Stimulated activated effector memory CD8-positive, alpha-beta T cell treated with anti-CD3 and anti-CD28 coated beads, Interleukin-12 subunit alpha, Interleukin-12 subunit beta, amount 100 ng/mL, for 72 hours (primary cell): Measurements from ENCODE around the gene IL7R.
"Not testable (repeated sequence)": the region's sequence is repeated elsewhere in the genome, so short reads cannot be mapped to it uniquely, and the experiment has no call there.

Experiments
- ATAC-seq: fragments of 150-1000 bp; cut with Tn5 transposase; 2 replicates; pipeline ENCODE4 v1.10.0; 2021
- DNase-seq, 2 donors: peaks; one replicate each; pipeline ENCODE4 v3.0.0; 2021 to 2022; ENCODE audit warnings: low spot score in 2 of 2
- H3K27ac Mint-ChIP-seq: one replicate; pipeline ENCODE4 v1.8.0; 2022; ENCODE audit warnings: mild to moderate bottlenecking, mixed read lengths
- H3K36me3 Mint-ChIP-seq: one replicate; pipeline ENCODE4 v1.8.0; 2022; ENCODE audit warnings: mild to moderate bottlenecking, mixed read lengths
- H3K4me1 Mint-ChIP-seq: one replicate; pipeline ENCODE4 v1.8.0; 2022; ENCODE audit warnings: mixed read lengths
- H3K4me3 Mint-ChIP-seq: one replicate; pipeline ENCODE4 v1.8.0; 2022; ENCODE audit warnings: mild to moderate bottlenecking, mixed read lengths
- H3K9me3 Mint-ChIP-seq: one replicate; pipeline ENCODE4 v1.8.0; 2022; ENCODE audit warnings: mixed read lengths

IL7R gene

DNA sequence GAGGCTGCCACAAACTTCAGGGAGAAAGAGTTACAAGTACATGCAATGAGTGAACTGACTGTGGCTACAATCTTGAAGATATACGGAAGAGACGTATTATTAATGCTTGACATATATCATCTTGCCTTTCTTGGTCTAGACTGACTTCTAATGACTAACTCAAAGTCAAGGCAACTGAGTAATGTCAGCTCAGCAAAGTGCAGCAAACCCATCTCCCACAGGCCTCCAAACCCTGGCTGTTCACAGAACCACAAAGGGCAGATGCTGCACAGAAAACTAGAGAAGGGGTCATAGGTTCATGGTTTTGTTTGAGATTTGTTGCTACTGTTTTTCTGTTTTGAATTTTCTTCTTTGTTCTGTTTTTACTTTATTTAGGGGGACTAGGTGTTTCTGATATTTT lies 21.0 kb downstream of the IL7R start:
- peaks cover 44% of the 10 kb centered on the region for H3K4me1 Mint-ChIP-seq
- H3K36me3 Mint-ChIP-seq = peaks cover 56% of the 10 kb centered on the region
- no peaks in the 10 kb centered on the region for H3K9me3 Mint-ChIP-seq
- ATAC-seq (peak; percentile 76), DNase-seq (no peak)
- H3K4me3 Mint-ChIP-seq = no peak overlapping the region
- H3K27ac Mint-ChIP-seq = peak overlapping the region; percentile 48

DNA sequence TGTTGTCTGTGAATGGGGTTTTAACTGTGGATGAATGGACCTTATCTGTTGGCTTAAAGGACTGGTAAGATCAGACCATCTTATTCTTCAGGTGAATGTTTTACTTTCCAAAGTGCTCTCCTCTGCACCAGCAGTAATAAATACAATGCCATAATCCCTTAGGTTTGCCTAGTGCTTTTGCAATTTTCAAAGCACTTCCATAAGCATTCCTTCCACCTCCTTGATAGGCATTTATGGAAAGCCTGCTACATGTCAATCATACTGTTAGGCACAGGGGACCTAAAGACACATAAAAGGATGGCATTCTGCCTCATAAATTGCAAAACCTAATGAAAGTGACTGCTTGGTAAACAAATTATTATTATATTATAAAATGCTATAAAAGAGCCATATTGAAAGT lies 21.4 kb downstream of the IL7R start:
- Mint-ChIP-seq H3K27ac (peak overlapping the region; percentile 48), H3K4me3 (no peak overlapping the region), H3K36me3 (peaks cover 53% of the 10 kb centered on the region), H3K4me1 (peaks cover 46% of the 10 kb centered on the region), H3K9me3 (no peaks in the 10 kb centered on the region)
- no peak for ATAC-seq
- DNase-seq = no peak

DNA sequence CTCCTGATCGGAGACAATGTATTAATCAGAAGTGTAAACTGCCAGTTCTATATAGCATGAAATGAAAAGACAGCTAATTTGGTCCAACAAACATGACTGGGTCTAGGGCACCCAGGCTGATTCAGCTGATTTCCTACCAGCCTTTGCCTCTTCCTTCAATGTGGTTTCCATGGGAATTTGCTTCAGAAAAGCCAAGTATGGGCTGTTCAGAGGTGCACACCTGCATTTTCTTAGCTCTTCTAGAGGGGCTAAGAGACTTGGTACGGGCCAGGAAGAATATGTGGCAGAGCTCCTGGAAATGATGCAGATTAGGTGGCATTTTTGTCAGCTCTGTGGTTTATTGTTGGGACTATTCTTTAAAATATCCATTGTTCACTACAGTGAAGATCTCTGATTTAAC lies 22.4 kb downstream of the IL7R start:
- ATAC-seq (no peak), DNase-seq (no peak)
- Mint-ChIP-seq H3K36me3 (peaks cover 50% of the 10 kb centered on the region), H3K4me1 (peaks cover 56% of the 10 kb centered on the region), H3K9me3 (no peaks in the 10 kb centered on the region), H3K4me3 (no peak overlapping the region), H3K27ac (peak overlapping the region; percentile 23)

DNA sequence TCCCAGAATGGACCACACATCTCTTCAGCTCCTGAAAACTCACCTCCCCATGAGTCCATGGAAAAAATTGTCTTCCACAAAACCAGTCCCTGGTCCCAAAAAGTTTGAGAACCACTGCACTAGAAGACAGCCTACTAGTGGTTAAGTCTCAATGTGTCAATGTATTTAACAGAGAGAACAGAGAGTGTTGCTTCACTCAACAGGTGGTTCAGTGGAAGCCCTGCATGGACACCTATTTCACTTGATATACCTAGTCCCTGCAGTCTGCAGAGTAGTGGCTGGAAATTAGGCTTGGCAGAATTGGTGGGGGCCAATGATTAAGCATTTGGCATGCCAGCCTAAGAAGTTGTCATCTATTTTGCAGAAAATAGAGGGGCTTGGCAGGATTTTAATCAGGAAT lies 23.0 kb downstream of the IL7R start:
- DNase-seq (no peak), ATAC-seq (no peak)
- H3K9me3 Mint-ChIP-seq = no peaks in the 10 kb centered on the region
- H3K4me3 Mint-ChIP-seq = no peak overlapping the region
- H3K4me1 Mint-ChIP-seq = peaks cover 60% of the 10 kb centered on the region
- peak overlapping the region; percentile 23 for H3K27ac Mint-ChIP-seq
- peaks cover 44% of the 10 kb centered on the region for H3K36me3 Mint-ChIP-seq

- Mint-ChIP-seq H3K4me1 (peaks cover 60% of the 10 kb centered on the region), H3K27ac (peak overlapping the region; percentile 23), H3K9me3 (no peaks in the 10 kb centered on the region), H3K36me3 (peaks cover 39% of the 10 kb centered on the region), H3K4me3 (no peak overlapping the region)
- DNase-seq = no peak
- no peak for ATAC-seq
Observed at GRCh38 chr5:35880156-35880555, 23.5 kb downstream of the IL7R start.

- H3K4me3 Mint-ChIP-seq = no peak overlapping the region
- DNase-seq = no peak
- ATAC-seq = no peak
- peaks cover 23% of the 10 kb centered on the region for H3K36me3 Mint-ChIP-seq
- H3K9me3 Mint-ChIP-seq = no peaks in the 10 kb centered on the region
- peaks cover 48% of the 10 kb centered on the region for H3K4me1 Mint-ChIP-seq
- H3K27ac Mint-ChIP-seq = peak overlapping the region; percentile 41
Observed at GRCh38 chr5:35881758-35882157, 25.1 kb downstream of the IL7R start.

- H3K27ac Mint-ChIP-seq = peak overlapping the region; percentile 79
- H3K36me3 Mint-ChIP-seq = peaks cover 9% of the 10 kb centered on the region
- no peak for DNase-seq
- H3K4me1 Mint-ChIP-seq = peaks cover 29% of the 10 kb centered on the region
- peak overlapping the region; percentile 22 for H3K4me3 Mint-ChIP-seq
- no peaks in the 10 kb centered on the region for H3K9me3 Mint-ChIP-seq
- peak; percentile 92 for ATAC-seq
Observed at GRCh38 chr5:35884191-35884769, 27.6 kb downstream of the IL7R start.

GRCh38 chr5:35884773-35885172 lies 28.1 kb downstream of the IL7R start:
- no peak for ATAC-seq
- H3K36me3 Mint-ChIP-seq = peaks cover 9% of the 10 kb centered on the region
- peak overlapping the region; percentile 79 for H3K27ac Mint-ChIP-seq
- H3K4me3 Mint-ChIP-seq = no peak overlapping the region
- H3K4me1 Mint-ChIP-seq = peaks cover 24% of the 10 kb centered on the region
- DNase-seq = no peak
- H3K9me3 Mint-ChIP-seq = no peaks in the 10 kb centered on the region

DNA sequence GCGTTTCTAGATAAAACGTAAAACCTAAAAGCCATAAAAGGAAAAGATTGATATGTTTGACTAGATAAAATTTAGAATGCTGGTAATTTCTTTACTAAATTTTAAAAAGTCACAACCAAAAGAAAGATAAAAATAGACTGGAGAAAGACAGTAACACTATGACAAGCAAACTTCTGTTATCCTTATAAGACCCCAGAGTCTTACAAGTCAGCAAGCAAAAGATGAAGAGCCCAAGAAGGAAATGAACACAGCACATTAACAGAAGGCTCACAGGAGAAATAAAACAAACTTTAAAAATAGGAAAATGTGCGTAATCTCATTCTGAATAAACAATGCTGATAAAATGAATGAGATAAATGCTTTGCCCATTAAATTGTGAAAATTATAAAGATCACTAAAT lies 29.7 kb downstream of the IL7R start:
- peaks cover 5% of the 10 kb centered on the region for H3K36me3 Mint-ChIP-seq
- peaks cover 16% of the 10 kb centered on the region for H3K4me1 Mint-ChIP-seq
- DNase-seq (no peak), ATAC-seq (no peak)
- no peaks in the 10 kb centered on the region for H3K9me3 Mint-ChIP-seq
- no peak overlapping the region for H3K27ac Mint-ChIP-seq
- H3K4me3 Mint-ChIP-seq = no peak overlapping the region

DNA sequence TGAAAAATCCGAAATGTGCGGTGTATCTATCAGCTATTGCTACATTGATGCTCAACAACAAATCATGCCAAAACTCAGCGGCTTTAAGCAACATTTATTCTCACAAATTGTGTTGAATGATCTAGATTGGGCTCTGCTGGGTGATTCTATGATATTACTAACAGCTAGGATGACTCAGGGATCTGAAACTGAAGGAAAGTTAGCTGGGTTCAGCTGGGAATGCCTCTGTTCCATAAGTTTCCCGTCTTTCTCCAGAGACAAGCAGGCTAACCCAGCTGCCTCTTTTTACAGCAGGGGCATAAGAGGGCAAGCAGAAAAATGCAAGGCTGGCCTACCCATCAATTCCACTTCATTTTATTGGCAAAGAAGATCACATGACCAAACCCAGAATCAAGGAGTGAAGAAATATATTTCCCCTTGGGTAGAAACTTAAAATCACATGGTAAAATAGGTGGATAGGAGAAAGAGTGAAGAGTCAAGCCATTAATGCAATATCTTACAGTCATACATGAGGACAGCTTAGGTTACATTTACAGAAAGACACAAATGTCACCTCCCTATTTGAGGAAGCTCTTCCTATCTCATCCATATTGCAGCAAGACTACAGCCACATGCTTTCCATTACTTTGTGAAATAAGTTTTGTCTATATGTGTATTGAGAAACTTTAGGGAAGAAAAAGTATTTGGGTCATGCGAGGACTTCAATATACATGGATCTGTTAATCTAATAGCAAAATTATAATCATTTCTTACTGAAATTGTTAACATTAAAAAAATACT lies 30.8 kb downstream of the IL7R start:
- Mint-ChIP-seq H3K4me1 (peaks cover 16% of the 10 kb centered on the region), H3K9me3 (no peaks in the 10 kb centered on the region), H3K36me3 (peaks cover 5% of the 10 kb centered on the region), H3K27ac (no peak overlapping the region), H3K4me3 (no peak overlapping the region)
- ATAC-seq (no peak), DNase-seq (no peak)

DNA sequence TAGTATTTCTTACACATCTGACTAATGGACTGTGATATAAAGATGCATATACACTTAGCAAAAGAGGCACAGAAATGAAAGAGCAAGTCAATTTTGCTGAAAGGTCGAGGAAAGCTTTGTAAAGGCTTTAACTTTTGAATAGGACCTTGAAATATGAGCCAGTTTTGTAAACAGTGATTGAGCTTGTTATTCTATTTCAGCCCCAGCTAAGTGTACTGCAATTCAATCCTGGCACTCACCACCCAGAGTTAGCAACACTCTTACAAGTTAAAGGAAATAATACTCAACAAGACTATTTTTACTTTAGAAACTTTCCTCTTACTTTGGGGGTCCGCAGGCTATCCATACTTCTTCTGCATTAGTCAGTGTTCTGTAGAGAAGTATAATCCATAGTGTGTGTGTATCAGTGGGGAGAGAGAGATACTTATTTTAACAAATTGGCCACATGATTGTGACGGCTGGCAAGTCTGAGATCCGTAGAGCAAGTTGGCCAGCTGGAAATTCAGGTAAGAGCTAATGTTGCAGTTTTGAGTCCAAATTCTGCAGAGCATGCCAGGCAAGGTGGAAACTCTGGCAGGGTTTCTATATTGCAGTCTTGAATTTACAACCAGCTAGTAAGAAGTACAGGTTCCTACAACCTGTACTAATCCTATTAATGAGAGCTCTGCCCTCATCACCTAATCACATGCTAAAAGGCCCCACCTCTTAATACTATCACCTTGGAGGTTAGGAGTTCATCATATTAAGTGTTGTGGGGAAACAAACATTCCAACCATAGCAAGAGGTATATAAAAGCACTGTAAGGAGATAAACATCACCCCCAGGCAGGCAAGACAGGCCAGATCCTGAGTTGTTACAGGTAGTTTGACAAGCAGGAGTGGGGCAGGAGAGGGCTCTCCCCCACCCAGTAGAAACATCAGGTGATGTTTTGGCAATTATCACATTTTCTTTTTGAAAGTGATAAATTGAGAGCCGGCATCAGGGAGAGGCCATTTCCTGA lies 33.6 kb downstream of the IL7R start:
- ATAC-seq = no peak
- Mint-ChIP-seq H3K36me3 (no peaks in the 10 kb centered on the region), H3K27ac (no peak overlapping the region), H3K4me3 (no peak overlapping the region), H3K4me1 (no peaks in the 10 kb centered on the region), H3K9me3 (no peaks in the 10 kb centered on the region)
- DNase-seq = no peak

DNA sequence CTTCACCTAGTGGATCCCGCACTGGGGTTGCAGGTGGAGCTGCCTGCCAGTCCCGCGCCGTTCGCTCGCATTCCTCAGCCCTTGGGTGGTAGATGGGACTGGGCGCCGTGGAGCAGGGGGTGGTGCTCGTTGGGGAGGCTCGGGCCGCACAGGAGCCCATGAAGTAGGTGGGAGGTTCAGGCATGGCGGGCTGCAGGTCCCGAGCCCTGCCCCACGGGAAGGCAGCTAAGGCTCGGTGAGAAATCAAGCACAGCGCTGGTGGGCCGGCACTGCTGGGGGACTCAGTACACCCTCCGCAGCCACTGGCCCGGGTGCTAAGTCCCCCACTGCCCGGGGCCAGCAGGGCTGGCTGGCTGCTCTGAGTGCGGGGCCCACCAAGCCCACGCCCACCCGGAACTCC lies 36.1 kb downstream of the IL7R start:
- H3K4me1 Mint-ChIP-seq = not testable (repeated sequence)

GRCh38 chr5:35894131-35894530 lies 37.4 kb downstream of the IL7R start:
- Mint-ChIP-seq H3K36me3 (no peaks in the 10 kb centered on the region), H3K4me1 (peaks cover 3% of the 10 kb centered on the region), H3K27ac (no peak overlapping the region), H3K9me3 (no peaks in the 10 kb centered on the region), H3K4me3 (no peak overlapping the region)
- DNase-seq (no peak), ATAC-seq (no peak)

More for the DNA sequence above, 36.1 kb downstream of the IL7R start:
- not testable (repeated sequence) for ATAC-seq, H3K4me3 Mint-ChIP-seq, DNase-seq, H3K9me3 Mint-ChIP-seq, H3K27ac Mint-ChIP-seq, H3K36me3 Mint-ChIP-seq

DNA sequence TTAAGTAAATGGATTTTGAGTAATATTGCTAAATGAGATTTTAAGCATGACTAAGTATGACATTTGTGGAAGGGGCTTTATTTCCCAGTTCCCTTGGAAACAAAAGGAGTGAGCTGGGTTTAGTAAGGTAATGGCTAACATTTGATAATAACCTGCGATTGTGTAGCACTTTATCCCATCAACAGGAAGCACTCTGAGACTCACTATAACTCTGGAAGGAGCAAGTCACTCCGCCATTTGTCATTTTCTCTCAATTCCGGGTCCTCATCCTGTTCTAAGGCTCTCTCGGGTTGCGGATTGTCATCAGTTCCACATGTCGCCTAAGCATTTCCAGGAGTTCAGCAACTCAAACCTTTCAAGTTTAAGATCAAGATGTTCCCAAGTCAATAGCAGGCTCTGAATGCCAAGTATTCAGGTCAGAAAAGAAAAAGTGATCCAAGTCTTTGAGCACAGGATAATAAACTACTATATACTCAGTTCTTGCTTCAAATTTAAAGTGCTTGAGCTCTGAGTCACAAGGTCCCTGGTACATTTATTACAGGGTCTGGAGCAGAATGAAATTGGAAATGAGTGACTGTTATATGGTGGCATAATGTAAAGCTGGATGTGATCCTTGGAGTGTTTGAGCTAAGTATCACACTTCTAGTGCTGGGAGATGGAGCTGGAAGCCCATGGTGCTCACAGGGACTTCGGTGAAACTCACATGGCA lies 42.4 kb downstream of the IL7R start:
- no peaks in the 10 kb centered on the region for H3K36me3 Mint-ChIP-seq
- H3K27ac Mint-ChIP-seq = peak overlapping the region; percentile 74
- peak overlapping the region; percentile 36 for H3K4me3 Mint-ChIP-seq

GRCh38 chr5:35899800-35900199 lies 43.1 kb downstream of the IL7R start:
- no peaks in the 10 kb centered on the region for H3K36me3 Mint-ChIP-seq
- ATAC-seq = no peak
- H3K4me3 Mint-ChIP-seq = peak overlapping the region; percentile 36
- H3K4me1 Mint-ChIP-seq = peaks cover 57% of the 10 kb centered on the region
- peak overlapping the region; percentile 74 for H3K27ac Mint-ChIP-seq
- no peaks in the 10 kb centered on the region for H3K9me3 Mint-ChIP-seq
- no peak for DNase-seq

More for the DNA sequence above, 42.4 kb downstream of the IL7R start:
- no peaks in the 10 kb centered on the region for H3K9me3 Mint-ChIP-seq
- peaks cover 50% of the 10 kb centered on the region for H3K4me1 Mint-ChIP-seq
- ATAC-seq = no peak
- no peak for DNase-seq
